Caco-2 (cell line): Measurements from ENCODE around the gene TBCCD1. TPM values are rescaled to one million over a fixed set of nuclear protein-coding genes. Genes with fewer than 3 reads are reported as not detected.
A peak's percentile ranks its signal among the peaks of the same experiment; 100 is the strongest.
"Not testable (repeated sequence)": the region's sequence is repeated elsewhere in the genome, so short reads cannot be mapped to it uniquely, and the experiment has no call there.

Experiments
- BruUV-seq: library from RNA; stranded (reverse); fragments of 400-500 nt; replicated peaks from 2 replicates; lab custom pipeline; 2021; lab: Mats Ljungman, UMichigan
- CTCF ChIA-PET: fragments of 300-600 bp; sonication (Branson Sonifier 250); formaldehyde crosslinking; loops from one replicate; lab custom pipeline; 2022; ENCODE audit warnings: antibody characterized with exemption; lab: Charles Lee
- POLR2A ChIA-PET: fragments of 300-600 bp; sonication (Branson Sonifier 250); formaldehyde crosslinking; loops from one replicate; lab custom pipeline; 2022; ENCODE audit warnings: antibody characterized with exemption; lab: Charles Lee
- DNase-seq, 2 experiments: peaks; one replicate each; pipeline versions ENCODE4 v3.0.0 to v3.0.0-alpha.2; 2020 to 2022
- H3K27me3 ChIP-seq: replicated peaks from 2 replicates; pipeline ENCODE4 v1.6.0; 2011; ENCODE audit warnings: low read length; ENCODE audit not compliant: control insufficient read depth, insufficient read depth
- H3K36me3 ChIP-seq: 2 replicates; pipeline ENCODE4 v1.5.1; 2011; ENCODE audit warnings: low read length; ENCODE audit not compliant: control insufficient read depth, insufficient read depth
- H3K4me1 ChIP-seq: fragments of 250-450 bp; sonication (Bioruptor Pico); 2 replicates; pipeline ENCODE4 v1.5.1; 2020; ENCODE audit warnings: mild to moderate bottlenecking
- H3K4me3 ChIP-seq: 2 replicates; pipeline ENCODE4 v1.5.1; 2011; ENCODE audit warnings: low read depth, mild to moderate bottlenecking, control low read depth, low read length
- H3K9me3 ChIP-seq: fragments of 250-450 bp; sonication (Bioruptor Pico); 2 replicates; pipeline ENCODE4 v1.5.1; 2020; ENCODE audit warnings: mild to moderate bottlenecking, moderate library complexity
- H3K27ac Mint-ChIP-seq: one replicate; pipeline ENCODE4 v1.8.0; 2022; ENCODE audit warnings: mixed read lengths; ENCODE audit not compliant: unreplicated experiment
- H3K27me3 Mint-ChIP-seq: one replicate; pipeline ENCODE4 v1.8.0; 2022; ENCODE audit warnings: mixed read lengths; ENCODE audit not compliant: insufficient read depth, unreplicated experiment
- H3K36me3 Mint-ChIP-seq: one replicate; pipeline ENCODE4 v1.8.0; 2022; ENCODE audit warnings: mild to moderate bottlenecking, mixed read lengths; ENCODE audit not compliant: insufficient read depth, unreplicated experiment
- H3K4me1 Mint-ChIP-seq: one replicate; pipeline ENCODE4 v1.8.0; 2022; ENCODE audit warnings: low read depth, mixed read lengths; ENCODE audit not compliant: unreplicated experiment
- H3K4me3 Mint-ChIP-seq: one replicate; pipeline ENCODE4 v1.8.0; 2022; ENCODE audit warnings: mild to moderate bottlenecking, moderate library complexity, mixed read lengths; ENCODE audit not compliant: unreplicated experiment
- H3K9me3 Mint-ChIP-seq: one replicate; pipeline ENCODE4 v1.8.0; 2022; ENCODE audit warnings: mixed read lengths; ENCODE audit not compliant: unreplicated experiment
- intact Hi-C: fragments of 100-400 bp; cut with micrococcal nuclease; formaldehyde crosslinking; loops from one replicate; pipeline ENCODE4 v1.10.0; 2022; ENCODE audit not compliant: unreplicated experiment
- total RNA-seq: library from RNA; stranded (reverse); gene quantifications from 2 replicates; pipeline ENCODE4 v1.2.3, GENCODE V29; 2022
- TF ChIP-seq, protein P1 (sequence below), 2 experiments: fragments of 200-600 bp in 1 of 2; IDR thresholded peaks; 1 replicate in 1 of 2; 2 replicates in 1 of 2; pipeline versions ENCODE4 v1.5.1 to v1.8.0; 2011 to 2022; ENCODE audit warnings: antibody characterized with exemption in 1 of 2, control low read depth in 1 of 2, inconsistent platforms in 1 of 2, low read depth in 1 of 2, low read length in 1 of 2, mild to moderate bottlenecking in 1 of 2, moderate library complexity in 1 of 2; ENCODE audit not compliant: insufficient read depth in 1 of 2, severe bottlenecking in 1 of 2, unreplicated experiment in 1 of 2

TBCCD1 gene
- total RNA-seq, 1 experiment from 2014 or later, result 14.7 TPM

DNA sequence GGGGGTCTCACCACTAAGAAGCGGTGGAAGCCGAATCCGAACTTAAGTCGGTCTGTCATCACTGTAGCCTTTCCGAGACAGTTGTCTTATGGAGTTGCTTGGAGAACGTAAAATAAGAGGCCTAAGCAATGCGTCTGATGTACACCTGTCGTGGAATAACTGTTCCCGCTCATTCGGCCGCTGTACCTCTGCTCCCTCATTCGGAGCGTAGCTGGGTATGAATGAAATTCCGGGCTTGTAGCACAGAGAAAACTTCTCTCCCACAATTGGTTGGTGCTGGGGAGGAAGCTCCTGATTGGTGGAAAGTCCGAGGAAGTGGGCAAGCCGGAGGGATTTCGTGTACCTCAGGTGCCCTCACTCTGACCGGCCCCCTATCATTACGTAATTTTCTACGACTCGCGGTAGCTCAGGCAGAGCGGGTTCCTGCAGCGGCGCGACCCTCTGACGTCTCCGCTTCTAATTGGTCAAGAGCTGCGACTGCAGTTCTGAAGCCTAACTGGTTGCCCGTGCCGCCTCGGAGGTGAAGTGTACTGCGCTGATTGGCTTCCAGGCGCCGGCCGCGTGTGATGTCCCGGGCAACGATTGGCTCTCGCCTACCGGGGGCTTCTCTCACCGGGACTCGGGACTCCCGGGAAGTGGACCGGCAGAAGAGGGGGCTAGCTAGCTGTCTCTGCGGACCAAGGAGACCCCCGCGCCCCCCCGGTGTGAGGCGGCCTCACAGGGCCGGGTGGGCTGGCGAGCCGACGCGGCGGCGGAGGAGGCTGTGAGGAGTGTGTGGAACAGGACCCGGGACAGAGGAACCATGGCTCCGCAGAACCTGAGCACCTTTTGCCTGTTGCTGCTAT, 3.2 kb upstream of the TBCCD1 start, which contains the start of gene DNAJB11:
TSS of gene DNAJB11 (plus strand) at position 625 of the 845 bp plus-strand sequence. CDS start at position 803, 178 bp downstream.
- H3K9me3 Mint-ChIP-seq, result no peaks in the 10 kb centered on the region
- no TSS peak for BruUV-seq
- POLR2A ChIA-PET, result interaction anchor here (0.5 to 1.7 kb wide), 20 partner anchors 14 to 1067 kb away, joined by 3 to 17 read pairs (median 4); partner anchors contain the start of genes EIF4A2 and TRA2B
- Histone ChIP-seq H3K27me3 (no peaks in the 10 kb centered on the region), H3K4me1 (0 out of 2 replicates have a peak, but pooled peaks cover 3% of the 10 kb centered on the region), H3K4me3 (peak within 1 kb of the TSS; percentile 84), H3K9me3 (no peaks in the 10 kb centered on the region), H3K36me3 (no peaks in the 10 kb centered on the region; the same call in 1 of the 2 replicates)
- H3K27me3 Mint-ChIP-seq, result no peaks in the 10 kb centered on the region
- peak within 1 kb of the TSS; percentile 97 for H3K27ac Mint-ChIP-seq
- H3K4me1 Mint-ChIP-seq, result peaks cover 25% of the 10 kb centered on the region
- CTCF ChIA-PET, result interaction anchor here (0.5 to 1.6 kb wide), 5 partner anchors 29 to 106 kb away, joined by 3 to 5 read pairs (median 3); no protein-coding TSS in a partner anchor
- H3K36me3 Mint-ChIP-seq, result peaks cover 48% of the 10 kb centered on the region
- TF ChIP-seq, protein P1, sequence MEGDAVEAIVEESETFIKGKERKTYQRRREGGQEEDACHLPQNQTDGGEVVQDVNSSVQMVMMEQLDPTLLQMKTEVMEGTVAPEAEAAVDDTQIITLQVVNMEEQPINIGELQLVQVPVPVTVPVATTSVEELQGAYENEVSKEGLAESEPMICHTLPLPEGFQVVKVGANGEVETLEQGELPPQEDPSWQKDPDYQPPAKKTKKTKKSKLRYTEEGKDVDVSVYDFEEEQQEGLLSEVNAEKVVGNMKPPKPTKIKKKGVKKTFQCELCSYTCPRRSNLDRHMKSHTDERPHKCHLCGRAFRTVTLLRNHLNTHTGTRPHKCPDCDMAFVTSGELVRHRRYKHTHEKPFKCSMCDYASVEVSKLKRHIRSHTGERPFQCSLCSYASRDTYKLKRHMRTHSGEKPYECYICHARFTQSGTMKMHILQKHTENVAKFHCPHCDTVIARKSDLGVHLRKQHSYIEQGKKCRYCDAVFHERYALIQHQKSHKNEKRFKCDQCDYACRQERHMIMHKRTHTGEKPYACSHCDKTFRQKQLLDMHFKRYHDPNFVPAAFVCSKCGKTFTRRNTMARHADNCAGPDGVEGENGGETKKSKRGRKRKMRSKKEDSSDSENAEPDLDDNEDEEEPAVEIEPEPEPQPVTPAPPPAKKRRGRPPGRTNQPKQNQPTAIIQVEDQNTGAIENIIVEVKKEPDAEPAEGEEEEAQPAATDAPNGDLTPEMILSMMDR (IDR thresholded peaks at IDR 0.05; ENCODE audit: insufficient read depth in 1 of 2, low read depth in 1 of 2, low read length in 1 of 2, severe bottlenecking in 1 of 2, unreplicated experiment in 1 of 2), result peak in 1 of 2 experiments; percentile 1
- H3K4me3 Mint-ChIP-seq, result peak within 1 kb of the TSS; percentile 100
- DNase-seq, result peak; percentile 98 to 99
- intact Hi-C loops, result loop anchor here (1.0 to 2.0 kb wide), 3 partner anchors 18 to 183 kb away; no protein-coding TSS in a partner anchor

DNA sequence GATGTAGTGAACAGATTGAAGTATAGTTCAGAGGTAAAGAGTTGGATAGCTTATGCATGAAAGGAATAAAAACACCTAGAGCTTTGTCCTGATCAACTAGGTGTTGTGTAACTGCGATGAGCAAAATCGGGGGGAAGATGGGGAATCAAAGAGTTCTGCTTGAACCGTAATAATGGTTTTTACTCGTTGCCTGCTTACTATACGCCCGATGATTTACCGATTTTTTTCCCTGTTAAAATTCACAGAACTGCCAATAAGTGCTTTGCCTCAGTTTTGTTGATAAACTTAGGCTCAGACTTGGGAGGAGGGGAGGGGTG, 2.6 kb upstream of the TBCCD1 start:
- CTCF ChIA-PET, result interaction anchor here (0.5 to 1.6 kb wide), 6 partner anchors 29 to 258 kb away, joined by 3 to 5 read pairs (median 4); no protein-coding TSS in a partner anchor
- POLR2A ChIA-PET, result interaction anchor here (0.5 to 1.7 kb wide), 10 partner anchors 15 to 257 kb away, joined by 3 to 17 read pairs (median 5); partner anchors contain the start of gene EIF4A2
- no peaks in the 10 kb centered on the region; the same call in 1 of the 2 replicates for H3K36me3 ChIP-seq
- Mint-ChIP-seq H3K4me3 (peak overlapping the region; percentile 100), H3K4me1 (peaks cover 25% of the 10 kb centered on the region), H3K9me3 (no peaks in the 10 kb centered on the region), H3K36me3 (peaks cover 46% of the 10 kb centered on the region), H3K27ac (peak overlapping the region; percentile 97), H3K27me3 (no peaks in the 10 kb centered on the region)
- H3K4me1 ChIP-seq, result 0 out of 2 replicates have a peak, but pooled peaks cover 3% of the 10 kb centered on the region
- no peaks in the 10 kb centered on the region for H3K27me3 ChIP-seq
- TF ChIP-seq, protein P1 (IDR thresholded peaks at IDR 0.05; ENCODE audit: insufficient read depth in 1 of 2, low read depth in 1 of 2, low read length in 1 of 2, severe bottlenecking in 1 of 2, unreplicated experiment in 1 of 2), result no peak
- TSS peak; percentile 84 for BruUV-seq
- H3K4me3 ChIP-seq, result peak overlapping the region; percentile 46
- no peak for DNase-seq
- intact Hi-C loops, result loop anchor here (1.0 to 2.0 kb wide), 3 partner anchors 19 to 184 kb away; no protein-coding TSS in a partner anchor
- no peaks in the 10 kb centered on the region for H3K9me3 ChIP-seq

DNA sequence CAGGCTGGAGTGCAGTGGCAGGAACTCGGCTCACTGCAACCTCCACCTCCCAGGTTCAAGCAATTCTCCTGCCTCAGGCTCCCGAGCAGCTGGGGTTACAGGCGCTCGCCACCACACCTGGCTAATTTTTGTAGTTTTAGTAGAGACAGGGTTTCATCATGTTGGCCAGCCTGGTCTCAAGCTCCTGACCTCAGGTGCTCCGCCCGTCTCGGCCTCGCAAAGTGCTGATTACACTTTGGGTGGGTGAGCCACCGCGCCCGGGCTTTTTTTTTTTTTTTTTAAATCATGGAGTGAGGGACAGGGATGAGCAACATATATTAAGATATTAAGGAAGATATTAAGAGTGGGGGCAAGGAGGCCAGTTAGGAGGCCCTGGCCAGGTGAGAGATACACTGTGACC, 2.2 kb upstream of the TBCCD1 start:
- Mint-ChIP-seq H3K4me1 (peaks cover 25% of the 10 kb centered on the region), H3K36me3 (peaks cover 42% of the 10 kb centered on the region), H3K27ac (peak overlapping the region; percentile 97), H3K4me3 (peak overlapping the region; percentile 100)
- H3K36me3 ChIP-seq, DNase-seq, H3K27me3 ChIP-seq, H3K4me1 ChIP-seq, intact Hi-C loops, BruUV-seq, H3K27me3 Mint-ChIP-seq, H3K9me3 Mint-ChIP-seq, H3K9me3 ChIP-seq: not testable (repeated sequence)
- ChIA-PET POLR2A (interaction anchor here (0.6 to 1.7 kb wide), 3 partner anchors 31 to 481 kb away, joined by 4 to 17 read pairs (median 4); partner anchors contain the start of gene EIF4A2), CTCF (interaction anchor here (0.7 to 1.6 kb wide), 5 partner anchors 28 to 258 kb away, joined by 3 to 5 read pairs (median 4); no protein-coding TSS in a partner anchor)
- peak overlapping the region; percentile 46 for H3K4me3 ChIP-seq
